CD8-positive, alpha-beta memory T cell (primary cell): Measurements from ENCODE around the gene BOC. TPM values are rescaled to one million over a fixed set of nuclear protein-coding genes. Genes with fewer than 3 reads are reported as not detected.

Experiments used
- CTCF ChIA-PET: fragments of 350-600 bp; sonication (Branson Sonifier 250); formaldehyde crosslinking; loops from one replicate; lab custom pipeline; 2021; ENCODE audit warnings: antibody characterized with exemption; lab: Charles Lee
- POLR2A ChIA-PET: fragments of 350-600 bp; sonication (Branson Sonifier 250); formaldehyde crosslinking; loops from one replicate; lab custom pipeline; 2021; ENCODE audit warnings: antibody characterized with exemption; lab: Charles Lee
- DNase-seq, 5 donors: peaks; one replicate each; pipeline versions ENCODE4 v3.0.0 to v3.0.0-alpha.2; 2020 to 2022; ENCODE audit warnings: mixed read lengths in 1 of 5
- H3K27ac ChIP-seq: one replicate; pipeline ENCODE4 v1.7.0; 2013; ENCODE audit warnings: low read depth, mild to moderate bottlenecking, low read length, moderate library complexity
- H3K27me3 ChIP-seq: 2 replicates; pipeline ENCODE4 v1.7.0; 2013; ENCODE audit warnings: low read length, mild to moderate bottlenecking; ENCODE audit not compliant: insufficient read depth, poor library complexity, severe bottlenecking
- H3K36me3 ChIP-seq: 2 replicates; pipeline ENCODE4 v1.7.0; 2013; ENCODE audit warnings: mild to moderate bottlenecking, low read length, moderate library complexity; ENCODE audit not compliant: insufficient read depth
- H3K4me1 ChIP-seq: 2 replicates; pipeline ENCODE4 v1.7.0; 2013; ENCODE audit warnings: mild to moderate bottlenecking, low read length, moderate library complexity; ENCODE audit not compliant: insufficient read depth
- H3K4me3 ChIP-seq: 2 replicates; pipeline ENCODE4 v1.7.0; 2013; ENCODE audit warnings: mild to moderate bottlenecking, low read length
- H3K9me3 ChIP-seq: 2 replicates; pipeline ENCODE4 v1.7.0; 2013; ENCODE audit warnings: mild to moderate bottlenecking, low read length
- H3K27ac Mint-ChIP-seq, 8 donors: one replicate each; pipeline ENCODE4 v1.8.0; 2020 to 2021; ENCODE audit warnings: mixed read lengths in 8 of 8, mild to moderate bottlenecking in 6 of 8, inconsistent platforms in 3 of 8, moderate library complexity in 3 of 8
- H3K27me3 Mint-ChIP-seq, 2 donors: one replicate each; pipeline ENCODE4 v1.8.0; 2020 to 2021; ENCODE audit warnings: mixed read lengths in 2 of 2, mild to moderate bottlenecking in 1 of 2, moderate library complexity in 1 of 2
- H3K36me3 Mint-ChIP-seq, 3 donors: one replicate each; pipeline ENCODE4 v1.8.0; 2020 to 2021; ENCODE audit warnings: mixed read lengths in 3 of 3, inconsistent platforms in 1 of 3, mild to moderate bottlenecking in 1 of 3
- H3K4me1 Mint-ChIP-seq, 3 donors: one replicate each; pipeline ENCODE4 v1.8.0; 2020 to 2021; ENCODE audit warnings: mixed read lengths in 3 of 3, inconsistent platforms in 1 of 3, mild to moderate bottlenecking in 1 of 3
- H3K4me3 Mint-ChIP-seq, 7 donors: one replicate each; pipeline ENCODE4 v1.8.0; 2020 to 2021; ENCODE audit warnings: mixed read lengths in 7 of 7, mild to moderate bottlenecking in 6 of 7, moderate library complexity in 4 of 7, inconsistent platforms in 2 of 7
- H3K9me3 Mint-ChIP-seq, 5 donors: one replicate each; pipeline ENCODE4 v1.8.0; 2020 to 2022; ENCODE audit warnings: mixed read lengths in 5 of 5, mild to moderate bottlenecking in 3 of 5, moderate library complexity in 2 of 5, inconsistent platforms in 1 of 5
- polyA plus RNA-seq: library from polyadenylated mRNA; unstranded; fragments of 300-500 nt; fragmentation: Illumina TruSeq; gene quantifications from one replicate; pipeline ENCODE4 v1.2.3, GENCODE V29; 2021
- total RNA-seq, 2 experiments: library from RNA; stranded (reverse); gene quantifications; one replicate each; pipeline ENCODE4 v1.2.3, GENCODE V29; 2021

BOC gene
- total and polyA plus RNA-seq, 3 experiments from 2014 or later, result not detected

GRCh38 chr3:113261063-113261625 is 49.8 kb downstream of the BOC start:
- no peak for DNase-seq
- Histone ChIP-seq H3K36me3 (no peaks in the 10 kb centered on the region), H3K27ac (no peak overlapping the region), H3K27me3 (no peaks in the 10 kb centered on the region), H3K9me3 (no peaks in the 10 kb centered on the region), H3K4me1 (no peaks in the 10 kb centered on the region), H3K4me3 (no peak overlapping the region)
- Mint-ChIP-seq H3K4me3 (no peak overlapping the region), H3K27ac (no peak overlapping the region), H3K9me3 (no peaks in the 10 kb centered on the region), H3K27me3 (peaks cover 4 to 23% of the 10 kb centered on the region in 2 donors), H3K36me3 (no peaks in the 10 kb centered on the region), H3K4me1 (no peaks in the 10 kb centered on the region)
- ChIA-PET CTCF (no interaction called here), POLR2A (no interaction called here)

GRCh38 chr3:113261626-113262303 is 50.4 kb downstream of the BOC start:
- Mint-ChIP-seq H3K4me1 (no peaks in the 10 kb centered on the region), H3K36me3 (no peaks in the 10 kb centered on the region), H3K27ac (no peak overlapping the region), H3K9me3 (no peaks in the 10 kb centered on the region), H3K4me3 (no peak overlapping the region), H3K27me3 (peaks cover 4 to 23% of the 10 kb centered on the region in 2 donors)
- no peaks in the 10 kb centered on the region for H3K9me3 ChIP-seq
- no peaks in the 10 kb centered on the region for H3K36me3 ChIP-seq
- H3K4me1 ChIP-seq, result no peaks in the 10 kb centered on the region
- DNase-seq, result no peak
- POLR2A ChIA-PET, result no interaction called here
- H3K27me3 ChIP-seq, result no peaks in the 10 kb centered on the region
- no peak overlapping the region for H3K4me3 ChIP-seq
- CTCF ChIA-PET, result no interaction called here
- no peak overlapping the region for H3K27ac ChIP-seq

GRCh38 chr3:113262304-113262665 is 50.9 kb downstream of the BOC start:
- Histone ChIP-seq H3K27me3 (no peaks in the 10 kb centered on the region), H3K9me3 (no peaks in the 10 kb centered on the region), H3K36me3 (no peaks in the 10 kb centered on the region), H3K27ac (no peak overlapping the region), H3K4me1 (no peaks in the 10 kb centered on the region), H3K4me3 (no peak overlapping the region)
- Mint-ChIP-seq H3K4me1 (no peaks in the 10 kb centered on the region), H3K36me3 (no peaks in the 10 kb centered on the region), H3K9me3 (no peaks in the 10 kb centered on the region), H3K4me3 (no peak overlapping the region), H3K27me3 (peaks cover 4 to 23% of the 10 kb centered on the region in 2 donors), H3K27ac (no peak overlapping the region)
- DNase-seq, result no peak
- ChIA-PET POLR2A (no interaction called here), CTCF (no interaction called here)

GRCh38 chr3:113263020-113263419 is 51.7 kb downstream of the BOC start:
- no peaks in the 10 kb centered on the region for H3K4me1 ChIP-seq
- H3K36me3 Mint-ChIP-seq, result no peaks in the 10 kb centered on the region
- no peak for DNase-seq
- H3K4me3 ChIP-seq, result no peak overlapping the region
- H3K4me3 Mint-ChIP-seq, result no peak overlapping the region
- H3K27me3 ChIP-seq, result no peaks in the 10 kb centered on the region
- H3K9me3 ChIP-seq, result no peaks in the 10 kb centered on the region
- H3K36me3 ChIP-seq, result no peaks in the 10 kb centered on the region
- H3K27me3 Mint-ChIP-seq, result peaks cover 4 to 26% of the 10 kb centered on the region in 2 donors
- H3K27ac Mint-ChIP-seq, result no peak overlapping the region
- no peak overlapping the region for H3K27ac ChIP-seq
- CTCF ChIA-PET, result no interaction called here
- POLR2A ChIA-PET, result no interaction called here
- no peaks in the 10 kb centered on the region for H3K9me3 Mint-ChIP-seq
- H3K4me1 Mint-ChIP-seq, result no peaks in the 10 kb centered on the region

- ChIA-PET CTCF (interaction anchor here (0.9 kb wide), 1 partner anchor 25 kb away, joined by 3 read pairs; no protein-coding TSS in a partner anchor), POLR2A (no interaction called here)
- no peaks in the 10 kb centered on the region for H3K36me3 Mint-ChIP-seq
- DNase-seq, result no peak
- Histone ChIP-seq H3K4me1 (no peaks in the 10 kb centered on the region), H3K9me3 (no peaks in the 10 kb centered on the region), H3K36me3 (no peaks in the 10 kb centered on the region), H3K27me3 (no peaks in the 10 kb centered on the region), H3K27ac (no peak overlapping the region), H3K4me3 (no peak overlapping the region)
- peaks cover 6 to 28% of the 10 kb centered on the region in 2 donors for H3K27me3 Mint-ChIP-seq
- no peak overlapping the region for H3K27ac Mint-ChIP-seq
- no peaks in the 10 kb centered on the region for H3K4me1 Mint-ChIP-seq
- H3K4me3 Mint-ChIP-seq, result no peak overlapping the region
- no peaks in the 10 kb centered on the region for H3K9me3 Mint-ChIP-seq
Measured at GRCh38 chr3:113263778-113264177, 52.4 kb downstream of the BOC start.

- no peaks in the 10 kb centered on the region for H3K4me1 Mint-ChIP-seq
- DNase-seq, result no peak
- Histone ChIP-seq H3K4me3 (no peak overlapping the region), H3K9me3 (no peaks in the 10 kb centered on the region), H3K27me3 (no peaks in the 10 kb centered on the region), H3K36me3 (no peaks in the 10 kb centered on the region), H3K27ac (no peak overlapping the region), H3K4me1 (no peaks in the 10 kb centered on the region)
- H3K27me3 Mint-ChIP-seq, result peaks cover 4 to 28% of the 10 kb centered on the region in 2 donors
- no peaks in the 10 kb centered on the region for H3K36me3 Mint-ChIP-seq
- ChIA-PET POLR2A (no interaction called here), CTCF (interaction anchor here (0.9 kb wide), 1 partner anchor 24 kb away, joined by 3 read pairs; no protein-coding TSS in a partner anchor)
- no peaks in the 10 kb centered on the region for H3K9me3 Mint-ChIP-seq
- H3K4me3 Mint-ChIP-seq, result no peak overlapping the region
- peak overlapping the region in 1 of 8 donors; percentile 22 for H3K27ac Mint-ChIP-seq
Measured at GRCh38 chr3:113264283-113265131, 53.1 kb downstream of the BOC start.

GRCh38 chr3:113265231-113265630 is 53.9 kb downstream of the BOC start:
- Histone ChIP-seq H3K4me3 (no peak overlapping the region), H3K27me3 (no peaks in the 10 kb centered on the region), H3K4me1 (no peaks in the 10 kb centered on the region), H3K9me3 (no peaks in the 10 kb centered on the region), H3K36me3 (no peaks in the 10 kb centered on the region), H3K27ac (no peak overlapping the region)
- no peak for DNase-seq
- Mint-ChIP-seq H3K27ac (peak overlapping the region in 1 of 8 donors; percentile 22), H3K27me3 (peaks cover 4 to 23% of the 10 kb centered on the region in 2 donors), H3K4me1 (no peaks in the 10 kb centered on the region), H3K36me3 (no peaks in the 10 kb centered on the region), H3K4me3 (no peak overlapping the region), H3K9me3 (no peaks in the 10 kb centered on the region)
- POLR2A ChIA-PET, result no interaction called here
- CTCF ChIA-PET, result no interaction called here

- H3K27ac Mint-ChIP-seq, result no peak overlapping the region
- ChIA-PET CTCF (no interaction called here), POLR2A (no interaction called here)
- H3K4me3 Mint-ChIP-seq, result no peak overlapping the region
- no peaks in the 10 kb centered on the region for H3K9me3 Mint-ChIP-seq
- no peaks in the 10 kb centered on the region for H3K36me3 ChIP-seq
- no peaks in the 10 kb centered on the region for H3K36me3 Mint-ChIP-seq
- no peak overlapping the region for H3K4me3 ChIP-seq
- no peak overlapping the region for H3K27ac ChIP-seq
- H3K27me3 Mint-ChIP-seq, result peaks cover 4 to 13% of the 10 kb centered on the region in 2 donors
- H3K4me1 Mint-ChIP-seq, result no peaks in the 10 kb centered on the region
- H3K9me3 ChIP-seq, result no peaks in the 10 kb centered on the region
- no peaks in the 10 kb centered on the region for H3K27me3 ChIP-seq
- DNase-seq, result no peak
- H3K4me1 ChIP-seq, result no peaks in the 10 kb centered on the region
Measured at GRCh38 chr3:113266738-113267137, 55.4 kb downstream of the BOC start.
